B cell (primary cell): ENCODE measurements around the gene SPTB. TPM values are rescaled to one million over a fixed set of nuclear protein-coding genes. Genes with fewer than 3 reads are reported as not detected.

Experiments used
- ATAC-seq: fragments of 200-7000 bp; cut with Tn5 transposase; one replicate; pipeline ENCODE4 v1.10.0; 2021; ENCODE audit warnings: low read depth, mild to moderate bottlenecking, moderate number of reproducible peaks, moderate library complexity
- CTCF ChIA-PET: fragments of 350-600 bp; sonication (Branson Sonifier 250); formaldehyde crosslinking; loops from one replicate; lab custom pipeline; 2021; ENCODE audit warnings: antibody characterized with exemption, inconsistent platforms; lab: Charles Lee
- POLR2A ChIA-PET: fragments of 350-600 bp; sonication (Branson Sonifier 250); formaldehyde crosslinking; loops from one replicate; lab custom pipeline; 2021; ENCODE audit warnings: antibody characterized with exemption; lab: Charles Lee
- DNase-seq: peaks from one replicate; pipeline ENCODE4 v3.0.0; 2013
- H2AFZ ChIP-seq: 2 replicates; pipeline ENCODE4 v1.6.1; 2012; ENCODE audit warnings: mild to moderate bottlenecking, low read depth, low read length; ENCODE audit not compliant: insufficient read depth, poor library complexity, severe bottlenecking
- H3K27ac ChIP-seq, 2 donors: 1 replicate in 1 of 2; 2 replicates in 1 of 2; pipeline ENCODE4 v1.5.1; 2012 to 2013; ENCODE audit warnings: low read length in 2 of 2, mild to moderate bottlenecking in 2 of 2, moderate library complexity in 1 of 2
- H3K27me3 ChIP-seq, 4 experiments: fragments of 200-600 bp in 1 of 4; sonication (generic) in 1 of 4; replicated peaks in 1 of 4; 1 replicate in 2 of 4; 2 replicates in 2 of 4; pipeline versions ENCODE4 v1.6.1 to v1.7.0; 2013 to 2016; ENCODE audit warnings: low read length in 3 of 4, mild to moderate bottlenecking in 2 of 4, mixed read lengths in 1 of 4, moderate library complexity in 1 of 4; ENCODE audit not compliant: insufficient read depth in 4 of 4, control insufficient read depth in 3 of 4; ENCODE audit errors: control extremely low read depth in 1 of 4
- H3K36me3 ChIP-seq, 2 experiments: replicated peaks in 1 of 2; 1 replicate in 1 of 2; 2 replicates in 1 of 2; pipeline versions ENCODE4 v1.6.1 to v1.7.1; 2013; ENCODE audit warnings: low read length in 1 of 2; ENCODE audit not compliant: insufficient read depth in 2 of 2, control insufficient read depth in 1 of 2; ENCODE audit errors: control extremely low read depth in 1 of 2, extremely low read depth in 1 of 2
- H3K4me1 ChIP-seq, 2 donors: fragments of 200-600 bp in 1 of 2; sonication (generic) in 1 of 2; 1 replicate in 1 of 2; 2 replicates in 1 of 2; pipeline versions ENCODE4 v1.5.1 to v1.6.1; 2013 to 2017; ENCODE audit warnings: low read length in 2 of 2; ENCODE audit not compliant: control insufficient read depth in 2 of 2, insufficient read depth in 2 of 2
- H3K4me2 ChIP-seq: replicated peaks from 2 replicates; pipeline ENCODE3; 2012; ENCODE audit warnings: mild to moderate bottlenecking, low read depth, low read length; ENCODE audit not compliant: poor library complexity, severe bottlenecking
- H3K4me3 ChIP-seq, 5 experiments: fragments of 200-600 bp in 1 of 5; sonication (generic) in 1 of 5; 1 replicate in 3 of 5; 2 replicates in 2 of 5; pipeline versions ENCODE4 v1.5.1 to v1.7.0; 2011 to 2016; ENCODE audit warnings: low read length in 4 of 5, mild to moderate bottlenecking in 4 of 5, low read depth in 2 of 5, control low read depth in 1 of 5, moderate library complexity in 1 of 5; ENCODE audit not compliant: insufficient read depth in 1 of 5; ENCODE audit errors: control extremely low read depth in 1 of 5, extremely low read depth in 1 of 5
- H3K79me2 ChIP-seq: fragments of 200-600 bp; sonication (generic); one replicate; pipeline ENCODE4 v1.6.0; 2016; ENCODE audit warnings: low read length; ENCODE audit not compliant: control insufficient read depth, insufficient read depth
- H3K9ac ChIP-seq: fragments of 200-600 bp; sonication (generic); 2 replicates; pipeline ENCODE4 v1.6.1; 2017; ENCODE audit warnings: mild to moderate bottlenecking, low read length, moderate library complexity
- H3K9me3 ChIP-seq, 3 donors: one replicate each; pipeline versions ENCODE4 v1.6.1 to v1.7.1; 2013; ENCODE audit warnings: low read length in 2 of 3; ENCODE audit not compliant: control insufficient read depth in 2 of 3, insufficient read depth in 1 of 3; ENCODE audit errors: control extremely low read depth in 1 of 3
- H4K20me1 ChIP-seq: 2 replicates; pipeline ENCODE4 v1.6.0; 2012; ENCODE audit warnings: mild to moderate bottlenecking, low read length; ENCODE audit not compliant: insufficient read depth, control insufficient read depth, poor library complexity, severe bottlenecking
- H3K27ac Mint-ChIP-seq: one replicate; pipeline ENCODE4 v1.8.0; 2021; ENCODE audit warnings: mixed read lengths
- H3K27me3 Mint-ChIP-seq: one replicate; pipeline ENCODE4 v1.8.0; 2021; ENCODE audit warnings: mixed read lengths
- H3K4me1 Mint-ChIP-seq: one replicate; pipeline ENCODE4 v1.8.0; 2021; ENCODE audit warnings: mixed read lengths
- H3K4me3 Mint-ChIP-seq: one replicate; pipeline ENCODE4 v1.8.0; 2021; ENCODE audit warnings: mixed read lengths
- H3K9me3 Mint-ChIP-seq: one replicate; pipeline ENCODE4 v1.8.0; 2022; ENCODE audit warnings: mixed read lengths; ENCODE audit not compliant: insufficient read depth
- CTCF ChIP-seq: fragments of 200-600 bp; IDR thresholded peaks from one replicate; pipeline ENCODE4 v1.8.0; 2022; ENCODE audit warnings: antibody characterized with exemption, mild to moderate bottlenecking
- EZH2 ChIP-seq: IDR thresholded peaks from 2 replicates; pipeline ENCODE4 v1.6.1; 2012; ENCODE audit warnings: borderline replicate concordance, low read depth, mild to moderate bottlenecking, moderate library complexity, low read length; ENCODE audit not compliant: insufficient read depth, poor library complexity, severe bottlenecking
- WGBS: methylation state at CpG from one replicate; pipeline ENCODE4 v1.1.5; 2013; ENCODE audit warnings: missing lambda C conversion rate; ENCODE audit not compliant: insufficient coverage; 5-methylcytosine and 5-hydroxymethylcytosine counted together
- intact Hi-C: fragments of 100-400 bp; cut with micrococcal nuclease; formaldehyde crosslinking; loops from one replicate; pipeline ENCODE4 v1.10.0; 2022
- polyA plus RNA-seq: library from polyadenylated mRNA; depleted of rRNA; stranded (reverse); fragments of >200 nt; gene quantifications from 2 replicates; pipeline ENCODE4 v1.2.3, GENCODE V29; 2012
- total RNA-seq, 2 donors: library from RNA; stranded (reverse); fragments of 120-200 nt in 1 of 2; gene quantifications; 1 replicate in 1 of 2; 2 replicates in 1 of 2; pipeline versions ENCODE4 v1.2.3 to v1.2.4, GENCODE V29; 2013 to 2022

The SPTB gene
- total and polyA plus RNA-seq, 2 donors (not counting 1 experiment from before 2014, with no cell fraction given) = 0.12 TPM; not detected in 1

GRCh38 chr14:64721391-64721791 lies 158.3 kb downstream of the SPTB start:
- Histone ChIP-seq H3K36me3 (no peaks in the 10 kb centered on the region), H3K4me2 (no peak overlapping the region), H3K27me3 (peaks cover 0 to 3% (median 0%) of the 10 kb centered on the region in 4 experiments), H3K4me3 (no peak overlapping the region), H3K27ac (no peak overlapping the region), H2AFZ (no peak overlapping the region), H3K9ac (no peak overlapping the region), H3K4me1 (no peaks in the 10 kb centered on the region), H3K9me3 (peaks cover 0 to 3% (median 0%) of the 10 kb centered on the region in 3 donors), H3K79me2 (no peaks in the 10 kb centered on the region), H4K20me1 (no peaks in the 10 kb centered on the region)
- TF ChIP-seq EZH2 (no peak), CTCF (no peak)
- ChIA-PET CTCF (no interaction called here), POLR2A (no interaction called here)
- Mint-ChIP-seq H3K4me3 (no peak overlapping the region), H3K9me3 (no peaks in the 10 kb centered on the region), H3K4me1 (no peaks in the 10 kb centered on the region), H3K27me3 (peaks cover 30% of the 10 kb centered on the region), H3K27ac (no peak overlapping the region)
- intact Hi-C loops = no loop called here
- 26% methylated on average over 4 of the region's 5 CpGs for WGBS
- no peak for ATAC-seq
- DNase-seq = no peak

- TF ChIP-seq EZH2 (no peak), CTCF (no peak)
- Histone ChIP-seq H3K27ac (no peak overlapping the region), H3K27me3 (peaks cover 0 to 12% (median 3%) of the 10 kb centered on the region in 4 experiments), H3K79me2 (no peaks in the 10 kb centered on the region), H3K36me3 (no peaks in the 10 kb centered on the region), H3K9me3 (peaks cover 0 to 12% (median 0%) of the 10 kb centered on the region in 3 donors), H3K4me3 (no peak overlapping the region), H3K4me1 (no peaks in the 10 kb centered on the region), H4K20me1 (no peaks in the 10 kb centered on the region), H3K9ac (no peak overlapping the region), H3K4me2 (no peak overlapping the region), H2AFZ (no peak overlapping the region)
- Mint-ChIP-seq H3K27me3 (peaks cover 29% of the 10 kb centered on the region), H3K27ac (no peak overlapping the region), H3K4me3 (no peak overlapping the region), H3K4me1 (no peaks in the 10 kb centered on the region), H3K9me3 (no peaks in the 10 kb centered on the region)
- ATAC-seq (no peak), DNase-seq (no peak)
- CTCF ChIA-PET = no interaction called here
- POLR2A ChIA-PET = no interaction called here
- intact Hi-C loops = no loop called here
- 100% methylated on average over 7 of the region's 7 CpGs for WGBS
These were observed 159.6 kb downstream of the SPTB start for GRCh38 chr14:64720131-64720576.
